Stimulated activated CD8-positive, alpha-beta memory T cell treated with anti-CD3 and anti-CD28 coated beads, Interleukin-4, amount 100 ng/mL, for 48 hours (primary cell): ENCODE measurements around the gene PJA2.
"Not testable (repeated sequence)": the region's sequence is repeated elsewhere in the genome, so short reads cannot be mapped to it uniquely, and the experiment has no call there.

Source experiments
- DNase-seq: peaks from one replicate; pipeline ENCODE4 v3.0.0-alpha.2; 2020

Gene PJA2

GRCh38 chr5:109409844-109410388 lies at the start of gene PJA2:
Gene PJA2, minus strand, starts transcription at chr5:109409974. Its CDS starts 26,541 bp downstream, at chr5:109383433.
- peak; percentile 96 for DNase-seq

GRCh38 chr5:109455598-109456096 lies 45.9 kb upstream of the PJA2 start:
- no peak for DNase-seq

GRCh38 chr5:109454731-109455505 lies 45.1 kb upstream of the PJA2 start:
- no peak for DNase-seq

GRCh38 chr5:109453251-109453650 lies 43.5 kb upstream of the PJA2 start:
- DNase-seq = no peak

- DNase-seq = no peak
These were observed 42.9 kb upstream of the PJA2 start for GRCh38 chr5:109452661-109453060.

GRCh38 chr5:109451146-109451545 lies 41.4 kb upstream of the PJA2 start:
- no peak for DNase-seq

GRCh38 chr5:109450129-109450877 lies 40.5 kb upstream of the PJA2 start:
- DNase-seq = no peak

GRCh38 chr5:109448838-109449237 lies 39.1 kb upstream of the PJA2 start:
- DNase-seq = no peak

GRCh38 chr5:109439590-109439989 lies 29.8 kb upstream of the PJA2 start:
- DNase-seq = no peak

GRCh38 chr5:109426075-109426474 lies 16.3 kb upstream of the PJA2 start:
- DNase-seq = no peak

- DNase-seq = not testable (repeated sequence)
These were observed 15.7 kb upstream of the PJA2 start for GRCh38 chr5:109425521-109425920.

GRCh38 chr5:109421956-109422355 lies 12.2 kb upstream of the PJA2 start:
- DNase-seq = no peak

- no peak for DNase-seq
These were observed 9.1 kb upstream of the PJA2 start for GRCh38 chr5:109418712-109419352.

GRCh38 chr5:109416882-109417281 lies 7.1 kb upstream of the PJA2 start:
- DNase-seq = no peak

GRCh38 chr5:109413921-109414461 lies 4.2 kb upstream of the PJA2 start:
- not testable (repeated sequence) for DNase-seq

- no peak for DNase-seq
These were observed 3.7 kb upstream of the PJA2 start for GRCh38 chr5:109413458-109413857.

- no peak for DNase-seq
These were observed 3.2 kb upstream of the PJA2 start for GRCh38 chr5:109412981-109413402.

- DNase-seq = no peak
These were observed 1.9 kb upstream of the PJA2 start for GRCh38 chr5:109411627-109412026.

GRCh38 chr5:109411149-109411514 lies 1.4 kb upstream of the PJA2 start:
- DNase-seq = no peak

- DNase-seq = peak; percentile 55
These were observed 795 bp upstream of the PJA2 start for GRCh38 chr5:109410389-109411148.

- peak; percentile 87 for DNase-seq
These were observed 557 bp downstream of the PJA2 start for GRCh38 chr5:109408991-109409843.
